Skeletal muscle satellite cell (primary cell): ENCODE measurements around the gene EFNA5.

Experiments
- H3K27me3 ChIP-seq: 2 replicates; pipeline ENCODE4 v1.7.0; 2013; ENCODE audit warnings: low read length; ENCODE audit not compliant: control insufficient read depth, insufficient read depth
- H3K36me3 ChIP-seq: 2 replicates; pipeline ENCODE4 v1.7.0; 2013; ENCODE audit warnings: mild to moderate bottlenecking, control low read depth, low read length; ENCODE audit not compliant: insufficient read depth
- H3K4me1 ChIP-seq: 2 replicates; pipeline ENCODE4 v1.7.0; 2013; ENCODE audit warnings: low read length; ENCODE audit not compliant: control insufficient read depth, insufficient read depth
- H3K4me2 ChIP-seq: 2 replicates; pipeline ENCODE4 v1.7.0; 2013; ENCODE audit warnings: mild to moderate bottlenecking, low read length
- H3K4me3 ChIP-seq: 2 replicates; pipeline ENCODE4 v1.7.0; 2013; ENCODE audit warnings: low read length
- H3K9ac ChIP-seq: 2 replicates; pipeline ENCODE4 v1.7.0; 2013; ENCODE audit warnings: mild to moderate bottlenecking, low read depth, low read length, moderate library complexity
- H3K9me3 ChIP-seq: replicated peaks from 2 replicates; pipeline ENCODE4 v1.7.0; 2013; ENCODE audit warnings: mild to moderate bottlenecking, control low read depth, low read length

Gene EFNA5

GRCh38 chr5:107597247-107597646 lies 73.5 kb downstream of the EFNA5 start:
- Histone ChIP-seq H3K9ac (no peak overlapping the region), H3K9me3 (no peaks in the 10 kb centered on the region), H3K27me3 (no peaks in the 10 kb centered on the region), H3K4me2 (no peak overlapping the region), H3K4me3 (no peak overlapping the region), H3K4me1 (peaks cover 11% of the 10 kb centered on the region), H3K36me3 (no peaks in the 10 kb centered on the region)

- Histone ChIP-seq H3K4me1 (peaks cover 11% of the 10 kb centered on the region), H3K9me3 (no peaks in the 10 kb centered on the region), H3K9ac (no peak overlapping the region), H3K4me3 (no peak overlapping the region), H3K36me3 (no peaks in the 10 kb centered on the region), H3K4me2 (no peak overlapping the region), H3K27me3 (no peaks in the 10 kb centered on the region)
Measured at GRCh38 chr5:107594253-107595045, 76.3 kb downstream of the EFNA5 start.

DNA sequence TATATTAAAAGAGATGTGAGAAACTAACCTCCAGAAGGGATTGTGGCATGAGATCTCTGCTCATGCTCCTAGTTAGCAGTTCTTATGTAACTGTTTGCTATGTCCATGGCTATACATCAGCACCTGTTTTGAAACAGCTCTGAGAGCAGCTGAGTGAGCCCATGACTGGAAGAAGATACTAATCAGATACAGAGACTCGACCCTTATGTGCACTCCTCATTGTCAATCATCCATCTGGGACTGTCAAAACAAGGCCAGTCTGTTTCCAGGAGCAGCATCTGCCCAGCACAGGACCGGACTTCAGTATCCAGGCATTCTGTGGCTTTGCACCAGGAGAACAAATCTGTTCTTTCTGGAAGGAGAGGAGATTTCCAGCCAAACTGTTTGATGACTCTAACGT lies 77.7 kb downstream of the EFNA5 start:
- Histone ChIP-seq H3K27me3 (no peaks in the 10 kb centered on the region), H3K4me1 (peaks cover 11% of the 10 kb centered on the region), H3K36me3 (no peaks in the 10 kb centered on the region), H3K9ac (no peak overlapping the region), H3K9me3 (no peaks in the 10 kb centered on the region), H3K4me3 (no peak overlapping the region), H3K4me2 (no peak overlapping the region)

DNA sequence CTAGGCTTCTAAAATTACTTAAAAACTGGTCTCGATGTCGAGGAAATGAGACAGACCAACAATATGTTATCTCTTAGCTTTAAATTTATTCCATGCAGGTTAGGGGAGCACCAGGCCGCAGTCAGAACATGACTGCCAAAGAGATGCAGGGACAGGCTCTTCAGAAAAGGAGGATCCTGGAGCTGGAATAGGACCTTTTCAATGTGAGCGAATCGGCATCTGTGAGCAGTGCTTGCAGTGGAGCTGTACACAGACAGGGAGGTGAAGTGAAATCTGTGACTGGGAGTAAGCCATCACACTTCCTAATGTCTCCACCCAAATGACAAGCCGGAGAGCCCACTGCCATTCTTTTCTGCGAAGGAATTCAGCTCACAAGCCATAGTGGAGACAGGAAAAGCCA lies 78.2 kb downstream of the EFNA5 start:
- Histone ChIP-seq H3K4me3 (no peak overlapping the region), H3K9ac (no peak overlapping the region), H3K9me3 (no peaks in the 10 kb centered on the region), H3K27me3 (no peaks in the 10 kb centered on the region), H3K36me3 (no peaks in the 10 kb centered on the region), H3K4me1 (peaks cover 11% of the 10 kb centered on the region), H3K4me2 (no peak overlapping the region)

DNA sequence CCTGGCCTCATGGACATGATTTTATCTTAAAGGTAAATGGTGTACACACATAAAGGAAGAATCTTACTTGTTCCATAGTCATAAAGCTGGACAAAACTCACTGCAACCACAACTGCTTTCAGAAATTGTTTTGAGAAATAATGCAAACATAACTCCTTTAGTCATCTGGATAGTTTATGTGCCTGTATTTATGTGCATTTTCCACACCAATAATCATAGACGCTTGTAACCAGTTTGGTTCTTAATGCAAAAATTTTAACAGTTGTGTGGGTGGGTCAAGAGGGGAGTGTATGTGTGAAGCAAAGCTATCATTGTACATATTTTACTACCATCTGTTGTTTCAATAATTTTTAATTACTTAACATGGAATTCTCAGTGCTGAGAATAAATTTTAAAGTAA lies 80.1 kb downstream of the EFNA5 start:
- no peaks in the 10 kb centered on the region for H3K36me3 ChIP-seq
- no peaks in the 10 kb centered on the region for H3K9me3 ChIP-seq

GRCh38 chr5:107589520-107590193 lies 81.1 kb downstream of the EFNA5 start:
- H3K9ac ChIP-seq, result no peak overlapping the region

More for the DNA sequence above, 80.1 kb downstream of the EFNA5 start:
- no peaks in the 10 kb centered on the region for H3K27me3 ChIP-seq
- H3K4me1 ChIP-seq, result peaks cover 11% of the 10 kb centered on the region
- no peak overlapping the region for H3K4me3 ChIP-seq
- H3K4me2 ChIP-seq, result no peak overlapping the region
- H3K9ac ChIP-seq, result no peak overlapping the region

DNA sequence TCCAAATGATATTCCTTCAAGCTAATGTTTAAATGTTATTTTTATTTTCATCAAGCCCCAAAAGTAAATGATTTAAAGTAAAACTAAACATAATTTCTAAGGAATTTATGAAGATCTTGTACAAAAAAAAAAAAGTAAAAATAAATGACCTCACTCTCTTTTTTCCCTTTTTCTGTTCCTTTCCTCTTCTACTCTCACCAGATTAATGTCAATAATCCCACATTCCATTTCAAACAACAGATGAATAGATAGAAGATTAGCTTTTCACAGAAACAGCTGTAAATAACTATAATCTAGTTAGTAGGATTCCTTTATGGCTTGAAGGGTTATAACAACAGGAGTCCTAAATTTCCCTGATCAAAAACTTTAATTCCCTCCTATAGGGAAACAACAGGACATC lies 88.1 kb downstream of the EFNA5 start:
- Histone ChIP-seq H3K4me1 (peaks cover 6% of the 10 kb centered on the region), H3K4me3 (no peak overlapping the region), H3K4me2 (no peak overlapping the region), H3K36me3 (no peaks in the 10 kb centered on the region), H3K9ac (no peak overlapping the region), H3K27me3 (no peaks in the 10 kb centered on the region), H3K9me3 (no peaks in the 10 kb centered on the region)

More at GRCh38 chr5:107589520-107590193, 81.1 kb downstream of the EFNA5 start:
- H3K4me2 ChIP-seq, result no peak overlapping the region
- H3K4me1 ChIP-seq, result peaks cover 6% of the 10 kb centered on the region
- H3K9me3 ChIP-seq, result no peaks in the 10 kb centered on the region
- H3K4me3 ChIP-seq, result no peak overlapping the region
- no peaks in the 10 kb centered on the region for H3K27me3 ChIP-seq
- no peaks in the 10 kb centered on the region for H3K36me3 ChIP-seq

- no peak overlapping the region for H3K9ac ChIP-seq
- H3K36me3 ChIP-seq, result no peaks in the 10 kb centered on the region
- no peaks in the 10 kb centered on the region for H3K27me3 ChIP-seq
- H3K4me1 ChIP-seq, result peaks cover 6% of the 10 kb centered on the region
- no peaks in the 10 kb centered on the region for H3K9me3 ChIP-seq
- no peak overlapping the region for H3K4me3 ChIP-seq
- no peak overlapping the region for H3K4me2 ChIP-seq
Measured at GRCh38 chr5:107580889-107581820, 89.6 kb downstream of the EFNA5 start.

DNA sequence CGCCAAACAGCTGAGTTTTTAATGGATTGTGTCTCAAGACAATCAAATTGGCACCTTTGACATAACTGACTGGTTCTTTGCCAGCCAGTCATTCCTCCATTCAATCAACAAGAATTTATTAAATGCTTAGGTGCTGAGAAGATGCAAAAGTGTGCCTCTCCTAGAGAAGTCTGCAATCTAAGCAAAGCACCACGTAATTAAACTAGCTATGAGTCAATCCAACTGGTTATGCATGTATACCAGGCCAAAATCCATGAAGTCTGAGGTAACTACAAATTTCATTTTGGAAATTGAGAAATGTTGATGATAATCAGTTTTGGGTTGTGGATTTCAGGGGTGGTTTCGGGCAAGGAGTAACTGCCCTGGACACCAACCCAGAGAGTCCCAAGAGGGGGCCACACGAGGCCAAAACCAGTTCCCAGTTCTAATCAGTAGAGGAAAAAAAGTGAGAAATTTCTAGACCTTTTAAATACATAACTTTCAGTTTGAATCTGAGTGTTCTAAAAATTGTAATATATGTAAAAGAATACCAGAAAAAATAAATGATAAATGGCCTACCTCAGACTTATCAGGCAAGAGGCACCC lies 92.6 kb downstream of the EFNA5 start:
- Histone ChIP-seq H3K36me3 (no peaks in the 10 kb centered on the region), H3K4me2 (no peak overlapping the region), H3K9me3 (no peaks in the 10 kb centered on the region), H3K4me3 (no peak overlapping the region), H3K9ac (no peak overlapping the region), H3K4me1 (peaks cover 6% of the 10 kb centered on the region), H3K27me3 (no peaks in the 10 kb centered on the region)

- no peak overlapping the region for H3K4me3 ChIP-seq
- no peaks in the 10 kb centered on the region for H3K27me3 ChIP-seq
- no peaks in the 10 kb centered on the region for H3K36me3 ChIP-seq
- H3K4me2 ChIP-seq, result no peak overlapping the region
- H3K9me3 ChIP-seq, result no peaks in the 10 kb centered on the region
- peaks cover 10% of the 10 kb centered on the region for H3K4me1 ChIP-seq
- no peak overlapping the region for H3K9ac ChIP-seq
Measured at GRCh38 chr5:107577394-107577950, 93.3 kb downstream of the EFNA5 start.
